ENCODE data around the gene RBM4B. TPM values are rescaled to one million over a fixed set of nuclear protein-coding genes. Genes with fewer than 3 reads are reported as not detected.

The RBM4B gene
- total and polyA plus RNA-seq, 2 of the 13 experiments (the other 11 are each of a cell fraction or from before 2014, with no cell fraction given), result 25.8 to 32.4 TPM

DNA sequence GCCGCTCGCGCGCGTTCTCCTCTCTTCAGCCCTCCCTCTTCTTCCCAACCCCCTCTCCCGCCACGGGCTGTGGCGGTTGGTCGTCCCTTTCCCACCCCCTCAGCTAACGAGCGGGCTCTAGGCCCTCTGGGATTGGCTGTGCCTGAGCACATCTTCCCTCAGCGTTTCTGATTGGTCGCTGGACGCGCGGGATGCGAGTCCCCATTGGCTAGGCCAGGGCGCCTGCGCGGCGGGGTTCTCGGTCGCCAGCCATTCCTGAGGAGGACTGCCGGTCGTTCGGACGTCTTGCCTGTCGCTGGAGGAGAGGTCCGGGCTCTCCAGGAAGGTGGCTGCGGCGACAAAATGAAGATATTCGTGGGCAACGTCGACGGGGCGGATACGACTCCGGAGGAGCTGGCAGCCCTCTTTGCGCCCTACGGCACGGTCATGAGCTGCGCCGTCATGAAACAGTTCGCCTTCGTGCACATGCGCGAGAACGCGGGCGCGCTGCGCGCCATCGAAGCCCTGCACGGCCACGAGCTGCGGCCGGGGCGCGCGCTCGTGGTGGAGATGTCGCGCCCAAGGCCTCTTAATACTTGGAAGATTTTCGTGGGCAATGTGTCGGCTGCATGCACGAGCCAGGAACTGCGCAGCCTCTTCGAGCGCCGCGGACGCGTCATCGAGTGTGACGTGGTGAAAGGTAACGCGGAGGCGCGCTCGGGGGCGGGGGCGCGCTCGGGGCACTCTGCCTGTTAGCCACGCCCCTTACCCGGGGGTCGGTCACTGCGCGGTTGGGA, 61.1 kb downstream of the RBM4B start, which contains the start of gene RBM14 (continued):
- TF ChIP-seq, protein P1, sequence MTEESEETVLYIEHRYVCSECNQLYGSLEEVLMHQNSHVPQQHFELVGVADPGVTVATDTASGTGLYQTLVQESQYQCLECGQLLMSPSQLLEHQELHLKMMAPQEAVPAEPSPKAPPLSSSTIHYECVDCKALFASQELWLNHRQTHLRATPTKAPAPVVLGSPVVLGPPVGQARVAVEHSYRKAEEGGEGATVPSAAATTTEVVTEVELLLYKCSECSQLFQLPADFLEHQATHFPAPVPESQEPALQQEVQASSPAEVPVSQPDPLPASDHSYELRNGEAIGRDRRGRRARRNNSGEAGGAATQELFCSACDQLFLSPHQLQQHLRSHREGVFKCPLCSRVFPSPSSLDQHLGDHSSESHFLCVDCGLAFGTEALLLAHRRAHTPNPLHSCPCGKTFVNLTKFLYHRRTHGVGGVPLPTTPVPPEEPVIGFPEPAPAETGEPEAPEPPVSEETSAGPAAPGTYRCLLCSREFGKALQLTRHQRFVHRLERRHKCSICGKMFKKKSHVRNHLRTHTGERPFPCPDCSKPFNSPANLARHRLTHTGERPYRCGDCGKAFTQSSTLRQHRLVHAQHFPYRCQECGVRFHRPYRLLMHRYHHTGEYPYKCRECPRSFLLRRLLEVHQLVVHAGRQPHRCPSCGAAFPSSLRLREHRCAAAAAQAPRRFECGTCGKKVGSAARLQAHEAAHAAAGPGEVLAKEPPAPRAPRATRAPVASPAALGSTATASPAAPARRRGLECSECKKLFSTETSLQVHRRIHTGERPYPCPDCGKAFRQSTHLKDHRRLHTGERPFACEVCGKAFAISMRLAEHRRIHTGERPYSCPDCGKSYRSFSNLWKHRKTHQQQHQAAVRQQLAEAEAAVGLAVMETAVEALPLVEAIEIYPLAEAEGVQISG (CRISPR knock-in tag; IDR thresholded peaks at IDR 0.05), result peak; percentile 62
- no peak; the same call in 1 of the 2 replicates for TF ChIP-seq ZSCAN21 (CRISPR knock-in tag; IDR thresholded peaks at IDR 0.05; ENCODE audit: borderline replicate concordance)
- peak; percentile 89; the same call in 1 of the 2 replicates for TF ChIP-seq ZC3H13 (CRISPR knock-in tag; IDR thresholded peaks at IDR 0.05)
- 0 out of 2 replicates have a peak, but pooled peaks have one; percentile 25 for TF ChIP-seq ZFP37 (CRISPR knock-in tag; IDR thresholded peaks at IDR 0.05; ENCODE audit: borderline replicate concordance)
- TF ChIP-seq PAX8 (CRISPR knock-in tag; IDR thresholded peaks at IDR 0.05; ENCODE audit: borderline replicate concordance), result 0 out of 2 replicates have a peak, but pooled peaks have one; percentile 79
- TF ChIP-seq MIER3 (CRISPR knock-in tag; IDR thresholded peaks at IDR 0.05; ENCODE audit: borderline replicate concordance), result 0 out of 2 replicates have a peak, but pooled peaks have one; percentile 13
- peak; percentile 76; the same call in 1 of the 2 replicates for TF ChIP-seq KDM5B (CRISPR knock-in tag; IDR thresholded peaks at IDR 0.05; ENCODE audit: borderline replicate concordance)
- TF ChIP-seq ZNF496 (CRISPR knock-in tag; IDR thresholded peaks at IDR 0.05; ENCODE audit: insufficient replicate concordance), result no peak
- TF ChIP-seq FOXA3 (CRISPR knock-in tag; IDR thresholded peaks at IDR 0.05), result no peak
- TF ChIP-seq FOXC1 (CRISPR knock-in tag; IDR thresholded peaks at IDR 0.05; ENCODE audit: borderline replicate concordance), result peak; percentile 93
- peak; percentile 42 for TF ChIP-seq JUN (CRISPR knock-in tag; IDR thresholded peaks at IDR 0.05)
- TF ChIP-seq, protein P2, sequence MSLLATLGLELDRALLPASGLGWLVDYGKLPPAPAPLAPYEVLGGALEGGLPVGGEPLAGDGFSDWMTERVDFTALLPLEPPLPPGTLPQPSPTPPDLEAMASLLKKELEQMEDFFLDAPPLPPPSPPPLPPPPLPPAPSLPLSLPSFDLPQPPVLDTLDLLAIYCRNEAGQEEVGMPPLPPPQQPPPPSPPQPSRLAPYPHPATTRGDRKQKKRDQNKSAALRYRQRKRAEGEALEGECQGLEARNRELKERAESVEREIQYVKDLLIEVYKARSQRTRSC (CRISPR knock-in tag; IDR thresholded peaks at IDR 0.05; ENCODE audit: low read depth), result no peak; the same call in 1 of the 2 replicates
- TF ChIP-seq ZKSCAN5 (CRISPR knock-in tag; IDR thresholded peaks at IDR 0.05), result no peak
- TF ChIP-seq TOPORS (CRISPR knock-in tag; IDR thresholded peaks at IDR 0.05), result no peak
- TF ChIP-seq ZNF605 (CRISPR knock-in tag; IDR thresholded peaks at IDR 0.05), result no peak
- peak; percentile 61; the same call in 1 of the 2 replicates for TF ChIP-seq NR2C2 (CRISPR knock-in tag; IDR thresholded peaks at IDR 0.05; ENCODE audit: borderline replicate concordance)
- TF ChIP-seq, protein P3, sequence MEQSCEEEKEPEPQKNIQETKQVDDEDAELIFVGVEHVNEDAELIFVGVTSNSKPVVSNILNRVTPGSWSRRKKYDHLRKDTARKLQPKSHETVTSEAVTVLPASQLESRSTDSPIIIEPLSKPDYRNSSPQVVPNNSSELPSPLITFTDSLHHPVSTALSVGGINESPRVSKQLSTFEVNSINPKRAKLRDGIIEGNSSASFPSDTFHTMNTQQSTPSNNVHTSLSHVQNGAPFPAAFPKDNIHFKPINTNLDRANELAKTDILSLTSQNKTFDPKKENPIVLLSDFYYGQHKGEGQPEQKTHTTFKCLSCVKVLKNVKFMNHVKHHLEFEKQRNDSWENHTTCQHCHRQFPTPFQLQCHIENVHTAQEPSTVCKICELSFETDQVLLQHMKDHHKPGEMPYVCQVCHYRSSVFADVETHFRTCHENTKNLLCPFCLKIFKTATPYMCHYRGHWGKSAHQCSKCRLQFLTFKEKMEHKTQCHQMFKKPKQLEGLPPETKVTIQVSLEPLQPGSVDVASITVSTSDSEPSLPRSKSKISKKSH (CRISPR knock-in tag; IDR thresholded peaks at IDR 0.05; ENCODE audit: borderline replicate concordance), result no peak
- TF ChIP-seq CBFB (CRISPR knock-in tag; IDR thresholded peaks at IDR 0.05), result peak; percentile 15; the same call in 1 of the 2 replicates
- TF ChIP-seq TBX3 (IDR thresholded peaks at IDR 0.05; ENCODE audit: borderline replicate concordance), result peak; percentile 48; the same call in 1 of the 2 replicates
- TF ChIP-seq, protein P4, sequence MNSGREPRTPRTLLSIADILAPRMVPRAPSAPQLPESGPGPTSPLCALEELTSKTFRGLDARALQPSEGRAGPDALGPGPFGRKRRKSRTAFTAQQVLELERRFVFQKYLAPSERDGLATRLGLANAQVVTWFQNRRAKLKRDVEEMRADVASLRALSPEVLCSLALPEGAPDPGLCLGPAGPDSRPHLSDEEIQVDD (CRISPR knock-in tag; IDR thresholded peaks at IDR 0.05; ENCODE audit: borderline replicate concordance), result peak; percentile 19; the same call in 1 of the 2 replicates
- TF ChIP-seq, protein P5, sequence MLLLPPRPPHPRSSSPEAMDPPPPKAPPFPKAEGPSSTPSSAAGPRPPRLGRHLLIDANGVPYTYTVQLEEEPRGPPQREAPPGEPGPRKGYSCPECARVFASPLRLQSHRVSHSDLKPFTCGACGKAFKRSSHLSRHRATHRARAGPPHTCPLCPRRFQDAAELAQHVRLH (CRISPR knock-in tag; IDR thresholded peaks at IDR 0.05; ENCODE audit: borderline replicate concordance, low read depth), result peak; percentile 89; the same call in 1 of the 2 replicates

Measured in HepG2 (cell line).